ENCODE data around the gene EVA1B. TPM values are rescaled to one million over a fixed set of nuclear protein-coding genes. Genes with fewer than 3 reads are reported as not detected.

Gene EVA1B
- polyA plus RNA-seq, 1 donor (not counting 4 experiments of a cell fraction or from before 2014, with no cell fraction given): 2.4 TPM

- no peaks in the 10 kb centered on the region for H3K79me2 ChIP-seq (ENCODE audit: control insufficient read depth, insufficient read depth, low read length)
- H3K4me1 ChIP-seq (ENCODE audit: control insufficient read depth, extremely low read depth, insufficient read depth, low read length): peaks cover 40% of the 10 kb centered on the region
- no peaks in the 10 kb centered on the region for H3K9me3 ChIP-seq (ENCODE audit: control insufficient read depth, low read depth, low read length)
- TF ChIP-seq EZH2 (IDR thresholded peaks at IDR 0.05; ENCODE audit: low read length): no peak
- TF ChIP-seq, protein P1, sequence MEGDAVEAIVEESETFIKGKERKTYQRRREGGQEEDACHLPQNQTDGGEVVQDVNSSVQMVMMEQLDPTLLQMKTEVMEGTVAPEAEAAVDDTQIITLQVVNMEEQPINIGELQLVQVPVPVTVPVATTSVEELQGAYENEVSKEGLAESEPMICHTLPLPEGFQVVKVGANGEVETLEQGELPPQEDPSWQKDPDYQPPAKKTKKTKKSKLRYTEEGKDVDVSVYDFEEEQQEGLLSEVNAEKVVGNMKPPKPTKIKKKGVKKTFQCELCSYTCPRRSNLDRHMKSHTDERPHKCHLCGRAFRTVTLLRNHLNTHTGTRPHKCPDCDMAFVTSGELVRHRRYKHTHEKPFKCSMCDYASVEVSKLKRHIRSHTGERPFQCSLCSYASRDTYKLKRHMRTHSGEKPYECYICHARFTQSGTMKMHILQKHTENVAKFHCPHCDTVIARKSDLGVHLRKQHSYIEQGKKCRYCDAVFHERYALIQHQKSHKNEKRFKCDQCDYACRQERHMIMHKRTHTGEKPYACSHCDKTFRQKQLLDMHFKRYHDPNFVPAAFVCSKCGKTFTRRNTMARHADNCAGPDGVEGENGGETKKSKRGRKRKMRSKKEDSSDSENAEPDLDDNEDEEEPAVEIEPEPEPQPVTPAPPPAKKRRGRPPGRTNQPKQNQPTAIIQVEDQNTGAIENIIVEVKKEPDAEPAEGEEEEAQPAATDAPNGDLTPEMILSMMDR (optimal IDR thresholded peaks at IDR 0.05 in 1 of 3, IDR thresholded peaks at IDR 0.05 in 1 of 3, conservative IDR thresholded peaks at IDR 0.05 in 1 of 3; ENCODE audit: extremely low read depth in 1 of 3, insufficient read depth in 2 of 3, low read length in 3 of 3): no peak
- DNase-seq (ENCODE audit: low read depth, low spot score) (no peak), FAIRE-seq (no peak)
- peaks cover 34 to 41% of the 10 kb centered on the region in 2 experiments for H3K36me3 ChIP-seq (ENCODE audit: control insufficient read depth in 2 of 2, extremely low read depth in 1 of 2, insufficient read depth in 2 of 2, low read length in 2 of 2)
- no peak overlapping the region for H3K27ac ChIP-seq (ENCODE audit: control insufficient read depth, insufficient read depth, low read length)
- no peak overlapping the region for H3K9ac ChIP-seq (ENCODE audit: control insufficient read depth, extremely low read depth, insufficient read depth, low read length)
- no peaks in the 10 kb centered on the region for H4K20me1 ChIP-seq (ENCODE audit: control insufficient read depth, extremely low read depth, insufficient read depth, low read length)
- peaks cover 3% of the 10 kb centered on the region for H3K9me1 ChIP-seq (ENCODE audit: control insufficient read depth, extremely low read depth, insufficient read depth, low read length)
- dilution Hi-C loops (cut with MboI; ENCODE audit: extremely low pct_ligation_motif_present, low sequenced_read_pairs): no loop called here
- no peak overlapping the region for H2AFZ ChIP-seq (ENCODE audit: control insufficient read depth, low read length)
- H3K4me2 ChIP-seq (ENCODE audit: control insufficient read depth, extremely low read depth, insufficient read depth, low read depth, low read length): no peak overlapping the region
- no peaks in the 10 kb centered on the region for H3K27me3 ChIP-seq (ENCODE audit: control insufficient read depth, extremely low read depth, insufficient read depth, low read length)
- H3K4me3 ChIP-seq (ENCODE audit: control insufficient read depth in 2 of 3, extremely low read depth in 1 of 3, insufficient read depth in 2 of 3, low read depth in 1 of 3, low read length in 3 of 3): no peak overlapping the region
Observed at GRCh38 chr1:36346741-36347370, 23.4 kb upstream of the EVA1B start.

DNA sequence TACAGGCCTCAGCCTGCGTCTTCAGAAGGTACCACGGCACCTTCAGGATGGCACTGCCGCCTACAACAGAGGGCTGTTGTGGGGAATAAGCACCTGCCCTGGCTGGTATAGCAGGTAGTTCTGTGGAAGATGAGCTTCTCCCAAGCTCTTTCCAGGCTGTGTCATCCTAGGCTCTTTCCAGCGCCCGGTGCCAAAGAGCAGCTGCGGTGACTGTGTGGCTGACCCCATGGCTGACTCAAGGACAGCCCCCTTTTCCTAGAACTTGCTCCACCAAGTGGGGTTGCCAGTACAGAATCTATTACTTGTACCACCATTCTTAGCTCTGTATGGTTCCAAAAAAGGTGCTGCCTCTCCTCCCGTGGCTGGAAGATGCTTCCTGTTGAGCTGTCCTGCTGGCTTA lies 21.9 kb upstream of the EVA1B start:
- dilution Hi-C loops (cut with MboI; ENCODE audit: extremely low pct_ligation_motif_present, low sequenced_read_pairs): no loop called here
- no peak for DNase-seq (ENCODE audit: low read depth, low spot score)

More for the DNA sequence above, 21.9 kb upstream of the EVA1B start:
- Histone ChIP-seq H3K27me3 (ENCODE audit: control insufficient read depth, extremely low read depth, insufficient read depth, low read length) (no peaks in the 10 kb centered on the region), H3K9ac (ENCODE audit: control insufficient read depth, extremely low read depth, insufficient read depth, low read length) (no peak overlapping the region), H3K4me3 (ENCODE audit: control insufficient read depth in 2 of 3, extremely low read depth in 1 of 3, insufficient read depth in 2 of 3, low read depth in 1 of 3, low read length in 3 of 3) (no peak overlapping the region), H3K27ac (ENCODE audit: control insufficient read depth, insufficient read depth, low read length) (no peak overlapping the region), H3K4me1 (ENCODE audit: control insufficient read depth, extremely low read depth, insufficient read depth, low read length) (peaks cover 25% of the 10 kb centered on the region), H3K36me3 (ENCODE audit: control insufficient read depth in 2 of 2, extremely low read depth in 1 of 2, insufficient read depth in 2 of 2, low read length in 2 of 2) (peaks cover 39% of the 10 kb centered on the region in 2 experiments), H3K9me3 (ENCODE audit: control insufficient read depth, low read depth, low read length) (no peaks in the 10 kb centered on the region), H4K20me1 (ENCODE audit: control insufficient read depth, extremely low read depth, insufficient read depth, low read length) (no peaks in the 10 kb centered on the region), H3K79me2 (ENCODE audit: control insufficient read depth, insufficient read depth, low read length) (no peaks in the 10 kb centered on the region), H2AFZ (ENCODE audit: control insufficient read depth, low read length) (no peak overlapping the region), H3K4me2 (ENCODE audit: control insufficient read depth, extremely low read depth, insufficient read depth, low read depth, low read length) (no peak overlapping the region), H3K9me1 (ENCODE audit: control insufficient read depth, extremely low read depth, insufficient read depth, low read length) (peaks cover 1% of the 10 kb centered on the region)
- TF ChIP-seq, protein P1 (optimal IDR thresholded peaks at IDR 0.05 in 1 of 3, IDR thresholded peaks at IDR 0.05 in 1 of 3, conservative IDR thresholded peaks at IDR 0.05 in 1 of 3; ENCODE audit: extremely low read depth in 1 of 3, insufficient read depth in 2 of 3, low read length in 3 of 3): no peak
- no peak for TF ChIP-seq EZH2 (IDR thresholded peaks at IDR 0.05; ENCODE audit: low read length)
- FAIRE-seq: no peak
